ENCODE data around the gene PHACTR1.

PHACTR1 gene

DNA sequence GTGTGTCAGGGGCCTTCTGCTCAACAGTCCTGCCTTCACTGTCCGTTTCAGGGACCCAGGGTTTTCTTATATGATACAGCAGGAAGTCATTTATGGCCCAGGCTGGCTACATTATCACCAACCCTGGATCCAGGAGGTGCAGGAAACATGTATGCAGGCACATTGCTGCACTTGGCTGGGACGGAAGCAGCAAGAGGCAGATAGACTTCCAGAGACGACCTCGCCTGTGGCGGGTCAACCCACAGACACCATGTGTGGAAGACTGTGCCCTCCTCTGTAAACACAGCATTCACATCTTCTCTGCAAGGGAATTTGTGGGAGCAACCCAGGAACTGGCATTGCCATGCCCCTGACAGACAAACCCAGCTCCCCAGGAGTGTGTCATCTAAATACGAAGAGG, 568.1 kb downstream of the PHACTR1 start:
- Histone ChIP-seq H3K27me3 (no peaks in the 10 kb centered on the region), H3K27ac (0 out of 2 replicates have a peak overlapping the region, but pooled peaks have one; percentile 7), H3K36me3 (peaks cover 96% of the 10 kb centered on the region), H3K9ac (no peak overlapping the region), H4K20me1 (peaks cover 86% of the 10 kb centered on the region), H3K4me1 (peaks cover 77% of the 10 kb centered on the region), H3K4me3 (no peak overlapping the region), H3K4me2 (no peak overlapping the region), H3K9me3 (peaks cover 28% of the 10 kb centered on the region)
- TF ChIP-seq Cebpa-rat (IDR thresholded peaks at IDR 0.05): no peak

DNA sequence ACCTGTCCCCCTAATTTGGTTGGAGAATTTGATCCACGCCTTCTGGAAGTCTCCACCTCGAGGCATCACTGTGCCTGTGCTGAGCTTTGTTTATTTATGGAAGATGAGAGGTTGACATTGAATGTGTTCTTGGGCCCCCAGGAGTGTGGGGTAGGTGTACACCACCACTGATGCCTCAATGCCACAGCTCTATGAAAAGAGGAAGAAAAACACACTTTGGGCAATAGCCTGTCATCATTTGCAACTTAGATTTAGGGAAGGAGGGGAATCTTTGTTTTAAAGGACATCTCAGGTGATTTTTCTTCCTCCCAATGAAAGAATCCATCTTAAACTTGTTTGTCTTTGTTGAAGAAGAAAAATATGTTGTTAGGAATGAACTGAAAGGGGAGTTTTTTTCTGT, 569.1 kb downstream of the PHACTR1 start:
- Histone ChIP-seq H3K4me2 (peak overlapping the region; percentile 25; the same call in 1 of the 2 replicates), H3K27me3 (no peaks in the 10 kb centered on the region), H3K27ac (peak overlapping the region; percentile 7; the same call in 1 of the 2 replicates), H3K36me3 (peaks cover 96% of the 10 kb centered on the region), H3K9ac (no peak overlapping the region), H3K4me1 (peaks cover 66% of the 10 kb centered on the region), H3K9me3 (peaks cover 28% of the 10 kb centered on the region), H4K20me1 (peaks cover 75% of the 10 kb centered on the region), H3K4me3 (no peak overlapping the region)
- TF ChIP-seq Cebpa-rat (IDR thresholded peaks at IDR 0.05): no peak

DNA sequence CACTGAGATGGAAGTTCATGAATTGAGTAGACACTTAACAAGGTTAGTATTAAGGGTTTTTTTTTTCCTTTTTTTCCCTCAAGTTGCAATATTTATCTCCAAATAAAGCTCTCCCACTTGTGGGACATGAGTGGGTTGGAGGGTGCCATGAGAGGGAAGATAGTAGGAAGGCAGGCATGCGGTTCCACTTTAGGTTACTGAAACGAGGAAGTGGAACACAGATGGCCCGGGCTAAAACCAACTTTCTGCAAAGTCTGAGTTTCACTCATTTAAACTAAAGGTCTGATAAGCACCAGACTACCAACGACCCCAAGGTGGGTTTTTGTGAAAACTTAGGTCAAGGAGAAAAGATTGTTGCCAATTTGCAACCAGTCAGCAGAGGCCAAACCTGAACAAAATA, 569.6 kb downstream of the PHACTR1 start:
- Histone ChIP-seq H3K4me1 (peaks cover 62% of the 10 kb centered on the region), H3K27me3 (no peaks in the 10 kb centered on the region), H3K4me2 (peak overlapping the region; percentile 25; the same call in 1 of the 2 replicates), H4K20me1 (peaks cover 70% of the 10 kb centered on the region), H3K27ac (peak overlapping the region; percentile 7; the same call in 1 of the 2 replicates), H3K36me3 (peaks cover 96% of the 10 kb centered on the region), H3K9ac (no peak overlapping the region), H3K4me3 (no peak overlapping the region), H3K9me3 (peaks cover 28% of the 10 kb centered on the region)
- TF ChIP-seq Cebpa-rat (IDR thresholded peaks at IDR 0.05): no peak

DNA sequence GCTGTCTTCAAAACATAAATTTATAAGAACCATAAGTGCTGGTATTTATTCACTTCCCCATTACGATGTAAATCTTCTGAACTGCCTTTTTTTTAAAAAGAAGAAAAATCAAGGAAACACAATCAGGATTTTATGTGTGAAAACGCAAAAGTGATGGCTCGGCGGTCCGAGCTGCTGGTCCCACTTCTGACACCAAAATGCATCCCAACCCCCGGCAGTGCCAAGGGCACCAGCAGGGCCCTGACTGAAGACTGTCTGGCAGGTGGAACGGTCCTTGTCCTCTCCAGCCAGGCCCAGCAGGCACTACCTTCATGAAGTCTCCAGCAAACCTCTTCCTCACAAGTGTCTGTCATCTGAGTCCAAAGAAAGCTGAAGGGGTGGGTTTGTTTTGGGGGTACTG, 570.5 kb downstream of the PHACTR1 start:
- H3K9ac ChIP-seq: no peak overlapping the region
- H3K9me3 ChIP-seq: peaks cover 28% of the 10 kb centered on the region
- H3K4me1 ChIP-seq: peaks cover 52% of the 10 kb centered on the region
- no peaks in the 10 kb centered on the region for H3K27me3 ChIP-seq
- no peak overlapping the region for H3K27ac ChIP-seq
- peaks cover 96% of the 10 kb centered on the region for H3K36me3 ChIP-seq
- H4K20me1 ChIP-seq: peaks cover 61% of the 10 kb centered on the region
- no peak overlapping the region for H3K4me3 ChIP-seq
- no peak for TF ChIP-seq Cebpa-rat (IDR thresholded peaks at IDR 0.05)
- H3K4me2 ChIP-seq: no peak overlapping the region

DNA sequence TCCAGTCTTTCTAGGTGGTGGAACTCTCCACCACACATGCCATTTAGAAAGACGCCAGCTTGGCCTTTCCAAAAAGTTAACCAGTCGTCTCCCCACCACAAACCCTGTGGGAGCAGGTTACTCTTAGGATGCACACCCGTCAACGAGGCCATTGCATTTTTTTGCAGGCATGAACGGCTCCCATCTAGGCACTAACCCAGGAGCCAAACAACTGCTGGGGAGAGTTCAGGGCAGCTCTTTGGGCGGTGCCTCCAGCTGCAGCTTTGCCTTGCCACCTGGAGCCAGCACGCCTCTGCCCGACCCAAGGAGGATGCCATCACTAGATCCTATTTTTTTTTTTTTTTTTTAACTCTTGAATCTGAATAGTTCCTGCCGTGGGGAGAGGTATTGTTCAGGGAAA, 571.9 kb downstream of the PHACTR1 start:
- H3K9me3 ChIP-seq: peaks cover 28% of the 10 kb centered on the region
- no peak overlapping the region for H3K27ac ChIP-seq
- no peaks in the 10 kb centered on the region for H3K27me3 ChIP-seq
- no peak for TF ChIP-seq Cebpa-rat (IDR thresholded peaks at IDR 0.05)
- H3K4me3 ChIP-seq: no peak overlapping the region
- peaks cover 99% of the 10 kb centered on the region for H3K36me3 ChIP-seq
- H3K4me2 ChIP-seq: no peak overlapping the region
- H3K4me1 ChIP-seq: peaks cover 47% of the 10 kb centered on the region
- H4K20me1 ChIP-seq: peaks cover 48% of the 10 kb centered on the region; the same call in 1 of the 2 replicates
- no peak overlapping the region for H3K9ac ChIP-seq

DNA sequence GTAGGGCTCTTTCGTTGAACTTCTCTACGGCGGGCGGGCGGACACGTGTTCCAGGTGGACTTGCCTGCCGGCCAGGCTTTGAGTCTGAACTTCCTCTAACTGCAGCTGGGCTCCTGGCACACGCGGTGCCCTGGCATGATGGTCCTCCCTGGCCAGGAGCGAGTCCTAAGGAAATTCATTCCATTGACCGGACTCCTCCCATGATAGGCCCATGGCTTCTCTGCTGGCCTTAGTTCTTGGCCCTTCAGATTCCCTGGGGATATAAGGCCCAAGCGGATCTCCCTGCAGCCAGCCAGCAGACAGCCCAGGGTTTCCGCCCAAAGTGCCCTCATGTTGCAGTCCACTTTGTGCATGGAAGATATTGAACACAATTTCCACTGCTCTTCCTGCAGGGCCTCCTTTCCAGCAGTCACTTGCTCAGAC, 572.4 kb downstream of the PHACTR1 start:
- H3K36me3 ChIP-seq: peaks cover 99% of the 10 kb centered on the region
- no peak overlapping the region for H3K9ac ChIP-seq
- H3K27me3 ChIP-seq: no peaks in the 10 kb centered on the region
- TF ChIP-seq Cebpa-rat (IDR thresholded peaks at IDR 0.05): no peak
- H3K9me3 ChIP-seq: peaks cover 28% of the 10 kb centered on the region
- no peak overlapping the region for H3K4me2 ChIP-seq
- H4K20me1 ChIP-seq: peaks cover 44% of the 10 kb centered on the region; the same call in 1 of the 2 replicates
- no peak overlapping the region for H3K4me3 ChIP-seq
- peaks cover 49% of the 10 kb centered on the region for H3K4me1 ChIP-seq
- no peak overlapping the region; the same call in 1 of the 2 replicates for H3K27ac ChIP-seq

DNA sequence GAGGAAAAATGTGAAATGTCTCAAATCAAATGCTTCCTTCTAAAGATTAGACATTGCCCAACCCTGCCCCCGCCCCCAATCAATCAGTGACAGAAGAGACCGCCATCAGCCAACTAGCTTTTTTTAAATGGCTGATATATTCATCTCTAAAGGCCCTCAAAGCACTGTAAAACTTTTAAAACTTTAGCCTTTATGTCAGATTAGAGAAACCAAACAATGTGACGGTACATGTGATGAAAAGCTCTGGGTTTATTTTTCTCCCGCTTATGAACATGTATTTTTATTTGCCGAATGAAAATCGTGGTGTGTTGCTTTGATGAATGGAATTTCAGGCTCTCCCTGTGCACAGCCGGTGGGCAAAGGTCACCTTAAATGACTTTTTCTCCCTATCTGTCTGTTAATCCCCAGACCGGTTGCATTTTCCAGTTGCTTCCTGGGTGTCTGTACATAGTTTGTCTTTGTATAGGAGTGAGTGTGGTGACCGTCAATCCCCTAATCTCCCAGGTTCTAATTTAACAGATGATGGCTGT, 573.3 kb downstream of the PHACTR1 start:
- no peak for TF ChIP-seq Cebpa-rat (IDR thresholded peaks at IDR 0.05)
- peaks cover 41% of the 10 kb centered on the region; the same call in 1 of the 2 replicates for H4K20me1 ChIP-seq
- H3K36me3 ChIP-seq: peaks cover 100% of the 10 kb centered on the region

DNA sequence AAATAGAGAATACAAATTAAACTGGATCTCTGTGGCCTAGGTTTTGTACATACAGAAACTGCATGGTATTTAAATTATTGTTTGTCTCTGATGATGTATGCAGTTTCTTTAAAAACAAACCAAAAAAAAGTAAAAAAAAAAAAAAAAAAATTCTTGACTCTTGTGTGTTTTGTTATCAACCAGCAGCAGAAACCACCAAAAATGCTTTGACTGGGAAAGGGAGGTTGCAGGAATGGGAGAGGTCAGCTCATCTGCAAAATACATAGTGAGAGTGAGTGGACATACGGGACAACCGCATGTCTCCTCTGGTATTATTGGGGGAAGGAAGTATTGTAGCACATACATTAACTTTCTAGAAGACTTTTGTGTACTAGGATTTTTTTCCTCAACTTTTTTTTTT, 573.8 kb downstream of the PHACTR1 start:
- H3K4me2 ChIP-seq: no peak overlapping the region
- H3K9me3 ChIP-seq: peaks cover 28% of the 10 kb centered on the region
- H4K20me1 ChIP-seq: peaks cover 36% of the 10 kb centered on the region; the same call in 1 of the 2 replicates
- H3K9ac ChIP-seq: no peak overlapping the region
- H3K36me3 ChIP-seq: peaks cover 100% of the 10 kb centered on the region
- no peaks in the 10 kb centered on the region for H3K27me3 ChIP-seq
- no peak for TF ChIP-seq Cebpa-rat (IDR thresholded peaks at IDR 0.05)
- no peak overlapping the region for H3K4me3 ChIP-seq
- H3K4me1 ChIP-seq: peaks cover 51% of the 10 kb centered on the region
- peak overlapping the region; percentile 36; the same call in 1 of the 2 replicates for H3K27ac ChIP-seq

More for the DNA sequence above, 573.3 kb downstream of the PHACTR1 start:
- H3K9ac ChIP-seq: no peak overlapping the region
- no peak overlapping the region for H3K4me3 ChIP-seq
- H3K27me3 ChIP-seq: no peaks in the 10 kb centered on the region
- peaks cover 51% of the 10 kb centered on the region for H3K4me1 ChIP-seq
- peak overlapping the region; percentile 36; the same call in 1 of the 2 replicates for H3K27ac ChIP-seq
- H3K9me3 ChIP-seq: peaks cover 28% of the 10 kb centered on the region
- H3K4me2 ChIP-seq: no peak overlapping the region

DNA sequence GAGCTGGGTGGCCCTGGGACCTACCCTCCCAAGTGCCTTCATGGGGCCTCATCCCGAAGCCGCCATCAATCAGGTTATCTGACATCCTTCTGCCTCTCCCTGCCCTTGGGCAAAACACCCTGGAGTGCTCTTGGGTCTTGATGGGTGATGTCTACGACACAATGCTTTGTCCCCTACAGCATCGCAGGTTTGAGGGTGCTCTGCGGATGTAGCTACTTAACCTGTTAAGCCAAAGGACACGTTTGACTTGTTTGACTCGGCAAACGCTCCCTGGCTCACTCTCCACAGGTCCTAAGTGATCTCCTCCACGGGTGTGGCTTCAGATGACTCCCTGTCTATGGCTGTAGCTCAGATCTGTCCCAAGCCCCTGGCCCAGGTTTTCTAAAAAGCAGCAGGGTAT, 576.2 kb downstream of the PHACTR1 start:
- Histone ChIP-seq H3K4me3 (no peak overlapping the region), H3K27ac (peak overlapping the region; percentile 51; the same call in 1 of the 2 replicates), H3K4me1 (peaks cover 56% of the 10 kb centered on the region), H3K9me3 (peaks cover 8% of the 10 kb centered on the region; the same call in 1 of the 2 replicates), H3K4me2 (no peak overlapping the region), H4K20me1 (peaks cover 15% of the 10 kb centered on the region; the same call in 1 of the 2 replicates), H3K27me3 (no peaks in the 10 kb centered on the region), H3K36me3 (peaks cover 79% of the 10 kb centered on the region), H3K9ac (0 out of 2 replicates have a peak overlapping the region, but pooled peaks have one; percentile 10)
- no peak for TF ChIP-seq Cebpa-rat (IDR thresholded peaks at IDR 0.05)

DNA sequence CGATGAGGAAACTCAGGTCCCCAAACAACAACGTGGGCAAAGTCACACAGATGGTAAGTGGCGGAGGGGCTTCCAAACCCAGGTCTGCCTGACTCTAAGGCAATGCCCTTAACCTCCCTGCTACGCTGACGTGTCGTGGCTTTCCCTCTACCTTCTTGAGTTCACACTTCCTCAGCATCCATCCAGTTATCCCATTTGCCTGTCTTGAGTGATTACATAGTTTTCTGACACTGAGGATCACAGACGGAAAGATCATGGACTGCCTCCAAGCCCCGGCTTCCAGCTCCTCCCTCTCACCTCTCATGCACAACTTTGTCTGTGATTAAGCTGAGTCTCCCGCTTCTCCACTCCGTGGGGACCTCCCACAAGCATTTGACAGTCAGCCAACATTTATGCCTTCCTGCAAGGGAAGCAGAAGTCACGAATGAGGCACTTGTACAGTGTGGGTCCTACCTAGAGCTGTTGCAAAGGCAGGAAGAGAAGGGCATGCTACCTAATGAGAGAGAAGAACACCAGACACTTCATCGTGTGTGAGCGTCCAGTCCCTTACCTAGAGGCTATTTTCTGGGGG, 578.0 kb downstream of the PHACTR1 start:
- Histone ChIP-seq H3K27me3 (no peaks in the 10 kb centered on the region), H3K4me3 (no peak overlapping the region), H3K9ac (no peak overlapping the region), H4K20me1 (no peaks in the 10 kb centered on the region), H3K9me3 (no peaks in the 10 kb centered on the region; the same call in 1 of the 2 replicates), H3K4me1 (peaks cover 59% of the 10 kb centered on the region), H3K36me3 (peaks cover 61% of the 10 kb centered on the region), H3K4me2 (peak overlapping the region; percentile 90), H3K27ac (peak overlapping the region; percentile 97)
- TF ChIP-seq Cebpa-rat (IDR thresholded peaks at IDR 0.05): no peak
